ENCODE data around the gene CYP4A22. TPM values are rescaled to one million over a fixed set of nuclear protein-coding genes. Genes with fewer than 3 reads are reported as not detected.
"Not testable (repeated sequence)": the region's sequence is repeated elsewhere in the genome, so short reads cannot be mapped to it uniquely, and the experiment has no call there.

The CYP4A22 gene
- total and polyA plus RNA-seq, 2 experiments from 2014 or later, result not detected

DNA sequence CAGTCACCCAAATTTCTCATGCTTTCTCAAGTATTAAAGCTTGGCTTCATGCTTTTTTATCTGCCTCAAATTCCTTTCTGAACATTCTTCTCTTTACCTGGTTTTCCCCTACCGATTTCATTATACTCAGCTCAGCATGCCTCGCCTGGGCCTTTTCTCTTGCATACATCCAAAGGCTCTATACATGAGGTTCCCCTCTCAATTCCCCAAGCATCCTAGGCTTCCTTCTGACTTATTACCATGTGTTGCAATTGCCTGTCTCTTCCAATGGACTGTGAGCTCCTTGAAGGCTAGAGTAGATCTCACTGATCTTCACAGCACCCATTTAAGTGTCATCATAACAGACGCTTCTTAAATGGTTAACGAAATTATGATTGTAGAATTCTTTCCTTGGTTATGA lies 24.1 kb upstream of the CYP4A22 start:
- Histone ChIP-seq H3K4me2 (0 out of 2 replicates have a peak overlapping the region, but pooled peaks have one; percentile 25), H2AFZ (0 out of 2 replicates have a peak overlapping the region, but pooled peaks have one; percentile 2), H3K36me3 (ENCODE audit: insufficient read depth) (no peaks in the 10 kb centered on the region), H3K4me1 (ENCODE audit: insufficient read depth) (peaks cover 15% of the 10 kb centered on the region; the same call in 1 of the 2 replicates), H3K9me2 (ENCODE audit: insufficient read depth) (no peaks in the 10 kb centered on the region), H4K20me1 (replicated peaks; ENCODE audit: insufficient read depth) (no peaks in the 10 kb centered on the region), H3K27ac (ENCODE audit: low read depth) (peak overlapping the region; percentile 8), H3F3A (replicated peaks; ENCODE audit: low read depth) (no peaks in the 10 kb centered on the region), H3K4me3 (no peak overlapping the region), H3K27me3 (ENCODE audit: insufficient read depth) (no peaks in the 10 kb centered on the region), H3K79me2 (replicated peaks; ENCODE audit: insufficient read depth) (no peaks in the 10 kb centered on the region)
- Mint-ChIP-seq H3K4me3 (no peak overlapping the region), H3K9me3 (peaks cover 5% of the 10 kb centered on the region; the same call in 2 of the 3 replicates), H3K27ac (peak overlapping the region; percentile 73), H3K36me3 (ENCODE audit: low read depth) (no peaks in the 10 kb centered on the region; the same call in 2 of the 3 replicates), H3K4me1 (peaks cover 11% of the 10 kb centered on the region), H3K27me3 (ENCODE audit: insufficient read depth, low read depth, poor library complexity) (peaks cover 2% of the 10 kb centered on the region)
- peak; percentile 98 for ATAC-seq
- DNase-seq (ENCODE audit: low spot score), result peak; percentile 69
- TF ChIP-seq EZH2phosphoT487 (IDR thresholded peaks at IDR 0.05; ENCODE audit: unreplicated experiment), result no peak
- TF ChIP-seq, protein P1, sequence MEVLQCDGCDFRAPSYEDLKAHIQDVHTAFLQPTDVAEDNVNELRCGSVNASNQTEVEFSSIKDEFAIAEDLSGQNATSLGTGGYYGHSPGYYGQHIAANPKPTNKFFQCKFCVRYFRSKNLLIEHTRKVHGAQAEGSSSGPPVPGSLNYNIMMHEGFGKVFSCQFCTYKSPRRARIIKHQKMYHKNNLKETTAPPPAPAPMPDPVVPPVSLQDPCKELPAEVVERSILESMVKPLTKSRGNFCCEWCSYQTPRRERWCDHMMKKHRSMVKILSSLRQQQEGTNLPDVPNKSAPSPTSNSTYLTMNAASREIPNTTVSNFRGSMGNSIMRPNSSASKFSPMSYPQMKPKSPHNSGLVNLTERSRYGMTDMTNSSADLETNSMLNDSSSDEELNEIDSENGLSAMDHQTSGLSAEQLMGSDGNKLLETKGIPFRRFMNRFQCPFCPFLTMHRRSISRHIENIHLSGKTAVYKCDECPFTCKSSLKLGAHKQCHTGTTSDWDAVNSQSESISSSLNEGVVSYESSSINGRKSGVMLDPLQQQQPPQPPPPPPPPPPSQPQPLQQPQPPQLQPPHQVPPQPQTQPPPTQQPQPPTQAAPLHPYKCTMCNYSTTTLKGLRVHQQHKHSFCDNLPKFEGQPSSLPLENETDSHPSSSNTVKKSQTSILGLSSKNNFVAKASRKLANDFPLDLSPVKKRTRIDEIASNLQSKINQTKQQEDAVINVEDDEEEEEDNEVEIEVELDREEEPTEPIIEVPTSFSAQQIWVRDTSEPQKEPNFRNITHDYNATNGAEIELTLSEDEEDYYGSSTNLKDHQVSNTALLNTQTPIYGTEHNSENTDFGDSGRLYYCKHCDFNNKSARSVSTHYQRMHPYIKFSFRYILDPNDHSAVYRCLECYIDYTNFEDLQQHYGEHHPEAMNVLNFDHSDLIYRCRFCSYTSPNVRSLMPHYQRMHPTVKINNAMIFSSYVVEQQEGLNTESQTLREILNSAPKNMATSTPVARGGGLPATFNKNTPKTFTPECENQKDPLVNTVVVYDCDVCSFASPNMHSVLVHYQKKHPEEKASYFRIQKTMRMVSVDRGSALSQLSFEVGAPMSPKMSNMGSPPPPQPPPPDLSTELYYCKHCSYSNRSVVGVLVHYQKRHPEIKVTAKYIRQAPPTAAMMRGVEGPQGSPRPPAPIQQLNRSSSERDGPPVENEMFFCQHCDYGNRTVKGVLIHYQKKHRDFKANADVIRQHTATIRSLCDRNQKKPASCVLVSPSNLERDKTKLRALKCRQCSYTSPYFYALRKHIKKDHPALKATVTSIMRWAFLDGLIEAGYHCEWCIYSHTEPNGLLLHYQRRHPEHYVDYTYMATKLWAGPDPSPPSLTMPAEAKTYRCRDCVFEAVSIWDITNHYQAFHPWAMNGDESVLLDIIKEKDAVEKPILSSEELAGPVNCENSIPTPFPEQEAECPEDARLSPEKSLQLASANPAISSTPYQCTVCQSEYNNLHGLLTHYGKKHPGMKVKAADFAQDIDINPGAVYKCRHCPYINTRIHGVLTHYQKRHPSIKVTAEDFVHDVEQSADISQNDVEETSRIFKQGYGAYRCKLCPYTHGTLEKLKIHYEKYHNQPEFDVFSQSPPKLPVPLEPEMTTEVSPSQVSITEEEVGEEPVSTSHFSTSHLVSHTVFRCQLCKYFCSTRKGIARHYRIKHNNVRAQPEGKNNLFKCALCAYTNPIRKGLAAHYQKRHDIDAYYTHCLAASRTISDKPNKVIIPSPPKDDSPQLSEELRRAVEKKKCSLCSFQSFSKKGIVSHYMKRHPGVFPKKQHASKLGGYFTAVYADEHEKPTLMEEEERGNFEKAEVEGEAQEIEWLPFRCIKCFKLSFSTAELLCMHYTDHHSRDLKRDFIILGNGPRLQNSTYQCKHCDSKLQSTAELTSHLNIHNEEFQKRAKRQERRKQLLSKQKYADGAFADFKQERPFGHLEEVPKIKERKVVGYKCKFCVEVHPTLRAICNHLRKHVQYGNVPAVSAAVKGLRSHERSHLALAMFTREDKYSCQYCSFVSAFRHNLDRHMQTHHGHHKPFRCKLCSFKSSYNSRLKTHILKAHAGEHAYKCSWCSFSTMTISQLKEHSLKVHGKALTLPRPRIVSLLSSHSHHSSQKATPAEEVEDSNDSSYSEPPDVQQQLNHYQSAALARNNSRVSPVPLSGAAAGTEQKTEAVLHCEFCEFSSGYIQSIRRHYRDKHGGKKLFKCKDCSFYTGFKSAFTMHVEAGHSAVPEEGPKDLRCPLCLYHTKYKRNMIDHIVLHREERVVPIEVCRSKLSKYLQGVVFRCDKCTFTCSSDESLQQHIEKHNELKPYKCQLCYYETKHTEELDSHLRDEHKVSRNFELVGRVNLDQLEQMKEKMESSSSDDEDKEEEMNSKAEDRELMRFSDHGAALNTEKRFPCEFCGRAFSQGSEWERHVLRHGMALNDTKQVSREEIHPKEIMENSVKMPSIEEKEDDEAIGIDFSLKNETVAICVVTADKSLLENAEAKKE (CRISPR knock-in tag; IDR thresholded peaks at IDR 0.05), result peak; percentile 85

DNA sequence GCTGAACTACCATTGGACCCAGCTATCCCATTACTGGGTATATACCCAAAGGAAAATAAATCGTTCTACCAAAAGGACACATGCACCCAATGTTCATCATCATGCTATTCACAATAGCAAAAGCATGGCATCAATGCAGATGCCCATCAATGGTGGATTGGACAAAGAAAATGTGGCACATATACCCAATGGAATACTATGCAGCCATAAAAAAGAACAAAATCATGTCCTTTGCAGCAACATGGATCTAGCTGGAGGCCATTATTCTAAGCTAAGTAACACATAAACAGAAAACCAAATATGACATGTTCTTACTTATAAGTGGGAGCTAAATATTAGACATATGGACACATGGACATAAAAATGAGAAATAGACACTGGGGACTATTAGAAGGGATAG lies 16.2 kb upstream of the CYP4A22 start:
- not testable (repeated sequence) for H3K27ac Mint-ChIP-seq; H3K27ac ChIP-seq (ENCODE audit: low read depth); H3K4me3 ChIP-seq; H3K4me2 ChIP-seq; H3K4me1 ChIP-seq (ENCODE audit: insufficient read depth); H3K9me2 ChIP-seq (ENCODE audit: insufficient read depth); H3K4me1 Mint-ChIP-seq; H3K36me3 ChIP-seq (ENCODE audit: insufficient read depth); H3K4me3 Mint-ChIP-seq; ATAC-seq; H3K9me3 Mint-ChIP-seq; H3K27me3 Mint-ChIP-seq (ENCODE audit: insufficient read depth, low read depth, poor library complexity); H3K27me3 ChIP-seq (ENCODE audit: insufficient read depth); H2AFZ ChIP-seq; DNase-seq (ENCODE audit: low spot score); H4K20me1 ChIP-seq (replicated peaks; ENCODE audit: insufficient read depth); H3F3A ChIP-seq (replicated peaks; ENCODE audit: low read depth); H3K36me3 Mint-ChIP-seq (ENCODE audit: low read depth); H3K79me2 ChIP-seq (replicated peaks; ENCODE audit: insufficient read depth)

DNA sequence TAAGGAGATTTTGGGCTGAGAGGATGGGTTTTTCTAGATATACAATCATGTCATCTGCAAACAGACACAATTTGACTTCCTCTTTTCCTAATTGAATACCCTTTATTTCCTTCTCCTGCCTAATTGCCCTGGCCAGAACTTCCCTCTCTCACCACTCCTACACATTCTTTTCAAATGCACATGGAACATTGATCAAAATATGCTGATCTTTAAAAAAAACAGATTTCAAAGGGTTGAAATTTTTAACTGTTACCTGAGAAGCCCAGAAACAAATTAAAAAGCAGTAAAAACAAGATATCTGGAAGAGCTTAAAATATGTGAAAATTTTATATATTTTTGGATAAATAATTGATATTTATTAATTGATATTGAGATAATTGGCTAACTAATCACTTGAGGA lies 12.4 kb upstream of the CYP4A22 start:
- H3K4me1 ChIP-seq (ENCODE audit: insufficient read depth); DNase-seq (ENCODE audit: low spot score); H3K9me3 Mint-ChIP-seq; H3K4me2 ChIP-seq; H2AFZ ChIP-seq; H3K27ac ChIP-seq (ENCODE audit: low read depth); H3K27me3 Mint-ChIP-seq (ENCODE audit: insufficient read depth, low read depth, poor library complexity); H4K20me1 ChIP-seq (replicated peaks; ENCODE audit: insufficient read depth); H3K4me3 Mint-ChIP-seq; H3K27me3 ChIP-seq (ENCODE audit: insufficient read depth); ATAC-seq; H3K79me2 ChIP-seq (replicated peaks; ENCODE audit: insufficient read depth); H3K9me2 ChIP-seq (ENCODE audit: insufficient read depth); H3K36me3 Mint-ChIP-seq (ENCODE audit: low read depth); H3K4me3 ChIP-seq; H3K36me3 ChIP-seq (ENCODE audit: insufficient read depth); H3K27ac Mint-ChIP-seq; H3F3A ChIP-seq (replicated peaks; ENCODE audit: low read depth): not testable (repeated sequence)
- peaks cover 14% of the 10 kb centered on the region for H3K4me1 Mint-ChIP-seq

DNA sequence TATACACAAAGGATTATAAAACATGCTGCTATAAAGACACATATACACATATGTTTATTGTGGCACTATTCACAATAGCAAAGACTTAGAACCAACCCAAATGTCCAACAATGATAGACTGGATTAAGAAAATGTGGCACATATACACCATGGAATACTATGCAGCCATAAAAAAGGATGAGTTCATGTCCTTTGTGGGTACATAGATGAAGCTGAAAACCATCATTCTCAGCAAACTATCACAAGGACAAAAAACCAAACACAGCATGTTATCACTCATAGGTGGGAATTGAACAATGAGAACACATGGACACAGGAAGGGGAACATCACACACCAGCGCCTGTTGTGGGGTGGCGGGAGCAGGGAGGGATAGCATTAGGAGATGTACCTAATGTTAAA lies 10.2 kb upstream of the CYP4A22 start:
- H3K79me2 ChIP-seq (replicated peaks; ENCODE audit: insufficient read depth); DNase-seq (ENCODE audit: low spot score); H4K20me1 ChIP-seq (replicated peaks; ENCODE audit: insufficient read depth); H3K27me3 ChIP-seq (ENCODE audit: insufficient read depth); H3K4me2 ChIP-seq; H3K9me2 ChIP-seq (ENCODE audit: insufficient read depth); H3K27me3 Mint-ChIP-seq (ENCODE audit: insufficient read depth, low read depth, poor library complexity); ATAC-seq; H3F3A ChIP-seq (replicated peaks; ENCODE audit: low read depth); H3K9me3 Mint-ChIP-seq; H3K36me3 ChIP-seq (ENCODE audit: insufficient read depth); H3K27ac ChIP-seq (ENCODE audit: low read depth); H2AFZ ChIP-seq; H3K27ac Mint-ChIP-seq; H3K4me3 ChIP-seq; H3K4me3 Mint-ChIP-seq; H3K36me3 Mint-ChIP-seq (ENCODE audit: low read depth): not testable (repeated sequence)
- peaks cover 24% of the 10 kb centered on the region for H3K4me1 ChIP-seq (ENCODE audit: insufficient read depth)
- peaks cover 28% of the 10 kb centered on the region for H3K4me1 Mint-ChIP-seq
